Globus pallidus (tissue), 1 donor: Measurements from ENCODE around the gene CAMK2N2.

Experiments
- DNase-seq: peaks from one replicate; pipeline ENCODE4 v3.0.0-alpha.2; 2015; ENCODE audit warnings: low spot score

Gene CAMK2N2

GRCh38 chr3:184240384-184241140 is 20.8 kb downstream of the CAMK2N2 start:
- DNase-seq, result no peak

- DNase-seq, result no peak
Measured at GRCh38 chr3:184239708-184240107, 21.6 kb downstream of the CAMK2N2 start.

- DNase-seq, result no peak
Measured at GRCh38 chr3:184239221-184239620, 22.1 kb downstream of the CAMK2N2 start.

GRCh38 chr3:184238246-184238818 is 23.0 kb downstream of the CAMK2N2 start:
- DNase-seq, result no peak

DNA sequence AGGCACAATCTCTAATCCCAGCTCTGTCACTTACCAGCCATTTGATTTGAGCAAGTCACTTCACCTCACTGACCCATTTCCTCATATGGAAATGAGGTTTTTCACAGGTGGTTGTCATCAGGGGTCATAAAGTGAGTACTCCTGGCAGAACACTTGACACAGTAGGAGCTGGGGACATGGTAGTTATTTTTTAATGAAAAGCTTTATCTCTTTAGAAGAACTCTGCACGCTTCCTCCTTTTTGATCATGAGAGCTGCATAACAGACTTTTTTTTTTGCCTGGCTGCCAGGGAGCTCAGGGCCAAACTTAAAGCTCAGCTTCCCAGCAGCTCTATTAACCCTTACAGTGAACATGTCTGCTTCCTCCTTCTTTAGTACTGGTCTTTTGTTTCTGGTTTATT is 23.5 kb downstream of the CAMK2N2 start:
- no peak for DNase-seq

DNA sequence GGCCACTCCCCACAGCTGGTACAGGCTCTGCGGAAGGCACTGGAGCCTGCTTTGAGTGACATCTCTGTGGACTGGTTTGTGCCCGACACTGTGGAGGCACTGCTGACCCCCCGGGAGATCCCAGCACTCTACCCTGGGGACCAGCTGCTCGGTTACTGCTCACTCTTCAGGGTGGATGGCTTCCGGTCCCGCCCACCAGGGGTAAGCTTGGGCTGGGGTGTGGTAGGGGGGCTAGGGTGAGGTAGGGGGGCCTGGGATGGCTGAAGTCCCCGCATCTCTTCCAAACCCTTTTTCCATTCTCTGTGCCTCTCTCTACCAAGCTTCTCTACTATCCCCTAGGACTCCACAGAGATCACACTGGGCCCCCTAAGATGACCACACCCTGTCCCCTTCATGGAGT is 24.1 kb downstream of the CAMK2N2 start:
- no peak for DNase-seq

- no peak for DNase-seq
Measured at GRCh38 chr3:184236636-184237035, 24.7 kb downstream of the CAMK2N2 start.

DNA sequence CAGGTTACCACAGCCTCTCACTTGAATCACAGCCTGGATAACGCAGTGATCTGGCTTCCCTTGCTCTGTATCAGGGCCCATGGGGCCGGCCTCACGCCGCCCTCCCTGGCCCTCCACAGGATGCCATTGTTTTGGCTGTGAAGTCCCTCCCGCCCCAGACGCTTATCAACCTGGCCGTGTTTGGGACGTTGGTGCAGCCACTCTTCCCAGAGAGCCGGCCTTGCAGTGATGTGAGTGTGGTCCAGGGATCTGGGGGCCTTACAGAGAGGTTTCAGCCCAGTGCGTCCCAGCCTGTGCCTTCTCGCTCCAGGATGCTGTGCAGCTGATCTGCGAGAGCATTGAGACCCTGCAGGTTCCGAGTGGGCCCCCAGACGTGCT is 25.3 kb downstream of the CAMK2N2 start:
- DNase-seq, result no peak

DNA sequence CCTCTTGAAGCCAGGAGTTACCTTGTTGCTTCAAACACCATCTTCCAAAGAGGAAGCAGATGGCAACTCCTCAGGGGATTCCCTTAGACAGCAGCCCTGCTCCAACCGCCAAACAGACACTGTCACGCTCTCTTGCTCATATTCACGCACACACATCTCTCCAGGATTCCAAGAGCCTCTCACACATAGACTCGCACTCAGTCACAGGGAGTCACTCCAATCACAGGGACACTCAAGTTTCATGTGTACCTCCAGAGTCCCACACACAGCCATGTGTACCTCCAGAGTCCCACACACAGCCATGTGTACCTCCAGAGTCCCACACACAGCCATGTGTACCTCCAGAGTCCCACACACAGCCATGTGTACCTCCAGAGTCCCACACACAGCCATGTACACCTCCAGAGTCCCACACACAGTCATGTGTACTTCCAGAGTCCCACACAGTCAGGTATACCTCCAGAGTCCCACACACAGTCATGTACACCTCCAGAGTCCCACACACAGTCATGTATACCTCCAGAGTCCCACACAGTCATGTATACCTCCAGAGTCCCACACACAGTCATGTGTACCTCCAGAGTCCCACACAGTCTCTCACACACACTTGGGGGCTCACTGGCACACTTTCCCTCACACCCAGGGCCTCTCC is 25.8 kb downstream of the CAMK2N2 start:
- no peak for DNase-seq

- DNase-seq, result no peak
Measured at GRCh38 chr3:184234671-184235380, 26.5 kb downstream of the CAMK2N2 start.

DNA sequence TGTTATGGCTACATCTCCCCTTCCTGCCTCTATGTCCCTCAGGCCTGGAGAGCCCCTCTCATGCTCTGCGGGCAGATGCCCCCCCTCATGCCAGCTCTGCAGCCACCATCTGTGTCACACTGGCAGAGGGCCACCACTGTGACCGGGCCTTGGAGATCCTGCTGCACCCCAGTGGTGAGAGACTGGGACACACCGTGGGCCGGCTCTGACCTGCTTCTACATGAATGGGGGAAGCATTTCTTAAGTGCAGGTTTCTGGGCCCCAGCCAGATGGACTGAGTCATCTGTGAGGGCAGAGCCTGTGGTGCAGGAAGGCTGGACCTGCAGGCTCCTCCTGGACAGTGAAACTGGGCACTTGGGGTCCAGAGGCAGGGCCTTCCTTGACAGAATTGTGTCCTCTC is 27.1 kb downstream of the CAMK2N2 start:
- DNase-seq, result peak; percentile 57

- no peak for DNase-seq
Measured at GRCh38 chr3:184233127-184233843, 28.1 kb downstream of the CAMK2N2 start.

DNA sequence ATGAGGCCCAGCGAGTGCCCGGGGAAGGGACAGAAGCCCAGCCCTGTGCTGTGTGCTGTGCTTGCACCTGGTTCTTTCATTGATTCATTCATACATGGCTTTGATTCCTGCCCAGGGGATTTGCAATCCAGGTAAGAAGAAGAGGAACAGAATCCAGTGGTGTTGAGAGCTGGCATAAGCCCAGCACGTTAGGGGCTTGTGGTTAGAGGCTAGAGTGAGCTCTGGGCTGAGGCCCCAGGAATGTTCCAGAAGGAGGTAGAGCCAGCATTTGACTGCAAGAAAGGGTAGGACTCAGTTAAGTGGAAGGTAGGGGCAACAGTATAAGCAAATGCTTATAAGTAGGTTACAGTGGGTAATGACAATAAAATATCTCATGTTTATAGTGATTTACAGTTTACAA is 29.7 kb downstream of the CAMK2N2 start:
- no peak for DNase-seq

DNA sequence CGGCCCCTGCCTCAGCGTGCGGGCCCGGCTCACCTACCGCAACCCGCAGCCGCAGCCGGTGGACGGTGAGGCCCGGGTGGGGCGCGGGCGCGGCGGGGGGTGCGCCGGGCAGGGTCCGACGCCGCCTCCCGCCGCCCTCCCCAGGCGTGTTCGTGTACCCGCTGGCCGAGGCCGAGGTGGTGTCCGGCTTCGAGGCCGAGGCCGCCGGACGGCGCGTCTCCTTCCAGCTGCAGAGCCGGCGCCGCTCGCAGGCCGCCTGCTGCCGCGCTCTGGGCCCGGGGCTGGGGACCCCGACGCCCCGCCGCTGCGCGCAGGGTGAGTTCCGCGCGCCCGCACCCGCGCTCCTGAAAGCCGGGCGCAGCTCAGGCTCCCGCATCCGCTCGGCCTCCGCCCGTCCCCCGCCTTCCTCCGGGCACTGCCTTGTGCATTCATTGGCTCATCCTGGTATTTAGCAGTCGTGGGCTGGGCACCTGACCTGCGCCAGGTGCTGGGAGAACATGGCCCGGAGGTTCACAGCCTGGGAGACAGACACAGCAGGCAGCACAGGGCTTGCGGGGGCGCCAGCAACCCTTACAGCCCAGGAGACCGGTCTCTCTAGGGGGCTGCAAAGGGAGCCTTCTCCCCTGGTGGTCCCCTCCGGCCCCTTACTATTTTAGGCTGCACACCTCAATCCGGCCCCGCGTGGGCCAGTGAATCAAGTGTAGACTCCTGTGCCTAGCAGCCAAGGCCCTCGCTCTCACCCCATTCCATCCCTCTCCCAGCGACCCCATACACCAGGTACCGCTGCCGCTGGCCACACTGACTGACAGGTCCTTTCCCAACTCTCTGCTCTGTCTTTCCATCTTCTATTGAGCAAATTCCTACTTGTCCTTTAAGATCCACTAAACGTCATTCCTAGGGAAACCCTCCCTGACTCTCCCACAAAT is 30.5 kb downstream of the CAMK2N2 start:
- no peak for DNase-seq

DNA sequence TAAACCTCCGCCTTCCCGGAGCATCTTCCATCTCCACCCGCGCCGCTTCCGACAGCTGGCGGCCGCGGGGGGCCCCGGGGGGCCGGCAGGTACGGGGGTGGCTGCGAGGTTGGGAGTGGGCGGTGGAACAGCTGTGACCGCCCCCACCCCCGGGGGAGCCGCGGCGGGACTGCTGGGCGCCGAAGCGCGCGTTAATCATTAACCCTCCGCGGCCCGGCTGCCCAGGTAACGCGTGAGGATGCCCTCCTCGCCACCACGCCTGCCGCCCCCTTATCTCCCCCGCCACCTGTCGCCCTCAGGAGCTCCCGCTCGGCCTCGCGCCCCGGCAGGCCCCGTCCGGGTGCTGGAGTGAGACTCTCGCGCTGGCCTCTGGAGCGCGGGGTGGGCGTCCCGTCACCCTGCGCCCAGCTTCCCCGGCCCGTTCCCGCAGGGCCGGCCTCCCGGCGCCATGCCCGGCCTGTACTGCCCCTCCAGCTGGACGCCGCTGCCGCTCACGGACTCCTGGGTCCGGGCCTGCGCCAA is 31.2 kb downstream of the CAMK2N2 start:
- no peak for DNase-seq

DNA sequence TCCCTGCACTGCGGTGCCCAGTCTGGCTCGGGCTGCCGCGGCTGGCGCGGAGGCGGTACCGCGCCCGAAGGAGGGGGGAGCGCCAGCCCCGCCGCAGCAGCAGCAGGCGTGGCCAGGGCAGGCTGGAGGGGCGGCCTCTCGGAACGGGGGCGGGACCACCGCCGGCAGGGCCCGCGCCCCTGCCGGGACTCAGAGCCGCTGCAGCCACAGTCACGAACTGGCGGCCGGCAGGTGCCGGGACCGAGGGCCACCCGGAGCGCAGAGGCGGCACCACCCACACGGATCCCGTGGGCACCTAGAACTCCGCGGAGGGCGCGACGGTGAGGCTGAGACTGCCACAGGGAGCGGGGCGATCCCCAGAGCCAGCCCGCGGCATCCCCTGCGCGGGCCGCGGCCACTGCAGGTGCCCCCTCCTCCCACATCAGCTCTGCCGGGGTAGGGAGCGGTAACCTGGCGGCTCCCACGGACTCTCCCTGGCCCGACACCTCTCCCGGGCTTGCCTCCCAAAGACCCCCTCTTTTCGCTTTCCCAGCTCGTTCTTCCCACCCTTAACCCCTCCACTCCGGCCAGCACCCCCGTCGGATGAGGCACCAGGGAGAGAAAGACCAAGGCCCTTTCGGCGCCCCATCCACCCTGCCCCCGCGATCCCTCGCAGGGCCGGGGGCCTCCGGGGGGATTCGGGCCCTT is 31.8 kb downstream of the CAMK2N2 start, which contains the start of gene VWA5B2:
Gene VWA5B2, plus strand, starts transcription at position 192 of the 687 bp plus-strand sequence. CDS start 944 bp downstream, outside the sequence.
- no peak for DNase-seq

GRCh38 chr3:184228376-184229137 is 32.8 kb downstream of the CAMK2N2 start:
- no peak for DNase-seq

GRCh38 chr3:184227481-184227935 is 33.8 kb downstream of the CAMK2N2 start:
- DNase-seq, result no peak

- DNase-seq, result no peak
Measured at GRCh38 chr3:184223946-184224345, 37.4 kb downstream of the CAMK2N2 start.
